Mucosa of descending colon (tissue), 3 donors: Measurements from ENCODE around the gene HIP1. TPM values are rescaled to one million over a fixed set of nuclear protein-coding genes. Genes with fewer than 3 reads are reported as not detected.
"Not testable (repeated sequence)": the region's sequence is repeated elsewhere in the genome, so short reads cannot be mapped to it uniquely, and the experiment has no call there.

Source experiments
- ATAC-seq: fragments of 200-7000 bp; cut with Tn5 transposase; one replicate; pipeline ENCODE4 v1.9.1; 2020; ENCODE audit warnings: mild to moderate bottlenecking, moderate library complexity
- DNase-seq, 3 donors: peaks; one replicate each; pipeline ENCODE4 v3.0.0-alpha.2; 2020
- H3K36me3 ChIP-seq: fragments of 200-600 bp; one replicate; pipeline ENCODE4 v1.8.0; 2021; ENCODE audit warnings: low read depth, mild to moderate bottlenecking
- H3K4me1 ChIP-seq: fragments of 200-600 bp; one replicate; pipeline ENCODE4 v1.8.0; 2021; ENCODE audit warnings: low read depth, mild to moderate bottlenecking
- H3K4me3 ChIP-seq: fragments of 200-600 bp; one replicate; pipeline ENCODE4 v1.8.0; 2021; ENCODE audit warnings: mild to moderate bottlenecking
- H3K9me3 ChIP-seq: fragments of 200-600 bp; one replicate; pipeline ENCODE4 v1.8.0; 2021; ENCODE audit warnings: mild to moderate bottlenecking
- intact Hi-C, 2 donors: fragments of 100-400 bp; cut with DNase I in 1 of 2; cut with micrococcal nuclease in 1 of 2; formaldehyde crosslinking; loops; one replicate each; pipeline versions ENCODE4 v1.11.0 to v1.11.1; 2022; cut with DNase I, micrococcal nuclease
- total RNA-seq, 3 donors: library from RNA; stranded (reverse); fragmentation: NEBNext Ultra II Directional in 2 of 3; extraction: Animal tissue kit (Norgen Biotek cat#: 25700) in 2 of 3; gene quantifications; one replicate each; pipeline versions ENCODE4 v1.2.1 to v1.2.4, GENCODE V29; 2021 to 2023
- TF ChIP-seq, protein P1 (sequence below): fragments of 200-600 bp; IDR thresholded peaks from one replicate; pipeline ENCODE4 v1.8.0; 2022; ENCODE audit warnings: antibody characterized with exemption, mild to moderate bottlenecking
- donor health status: DM: no; HTN: no; CAD: no; lungs with moderate emphysema.
- donor health status: DM: no; HTN: no; CAD: no.
- donor health status: DM: no; HTN: yes; CAD: no.

HIP1 gene
- total RNA-seq, 3 donors from 2014 or later = 5.7 to 14.2 (median 6.7) TPM

DNA sequence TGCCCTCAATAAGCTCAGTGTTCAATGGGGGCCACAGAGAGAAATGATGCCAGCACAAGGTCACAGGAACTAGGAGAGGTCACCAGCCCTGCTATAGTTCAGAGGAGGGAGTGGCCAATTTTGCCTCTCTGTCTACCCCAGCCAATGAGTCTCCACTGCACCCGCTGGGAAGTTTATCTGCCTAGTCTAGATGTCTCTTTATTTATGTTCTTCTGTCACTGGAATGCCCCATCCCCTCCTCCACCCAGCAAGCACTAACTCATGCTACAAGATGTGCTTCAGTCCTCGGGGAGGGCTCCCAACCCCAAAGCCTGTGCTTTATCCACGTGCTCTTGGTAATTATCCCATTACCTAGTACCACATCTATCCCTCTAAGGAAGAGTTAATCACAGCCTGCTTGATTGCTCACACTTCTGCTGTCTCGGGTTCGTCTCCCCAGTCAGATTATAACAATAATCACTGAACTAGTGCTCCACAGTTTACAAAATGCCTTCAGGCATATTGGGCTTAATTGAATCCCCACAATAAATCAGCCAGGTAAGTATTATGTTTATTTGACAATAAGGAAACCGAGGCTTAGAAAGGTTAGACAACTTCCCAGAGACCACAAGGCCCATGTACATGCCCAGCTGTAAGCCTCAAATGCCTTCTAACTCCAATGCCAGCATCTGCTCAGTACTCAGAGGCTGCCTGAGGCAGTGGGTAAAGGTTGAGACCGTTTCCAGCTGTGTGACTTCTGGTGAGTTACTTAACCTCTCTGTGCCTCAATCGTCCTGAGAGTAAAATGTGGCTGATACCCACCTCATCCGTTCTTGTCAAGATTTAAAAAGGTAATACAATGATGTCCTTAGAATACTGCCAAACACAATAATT is 3.9 kb downstream of the HIP1 start:
- DNase-seq (no peak), ATAC-seq (no peak)
- TF ChIP-seq, protein P1, sequence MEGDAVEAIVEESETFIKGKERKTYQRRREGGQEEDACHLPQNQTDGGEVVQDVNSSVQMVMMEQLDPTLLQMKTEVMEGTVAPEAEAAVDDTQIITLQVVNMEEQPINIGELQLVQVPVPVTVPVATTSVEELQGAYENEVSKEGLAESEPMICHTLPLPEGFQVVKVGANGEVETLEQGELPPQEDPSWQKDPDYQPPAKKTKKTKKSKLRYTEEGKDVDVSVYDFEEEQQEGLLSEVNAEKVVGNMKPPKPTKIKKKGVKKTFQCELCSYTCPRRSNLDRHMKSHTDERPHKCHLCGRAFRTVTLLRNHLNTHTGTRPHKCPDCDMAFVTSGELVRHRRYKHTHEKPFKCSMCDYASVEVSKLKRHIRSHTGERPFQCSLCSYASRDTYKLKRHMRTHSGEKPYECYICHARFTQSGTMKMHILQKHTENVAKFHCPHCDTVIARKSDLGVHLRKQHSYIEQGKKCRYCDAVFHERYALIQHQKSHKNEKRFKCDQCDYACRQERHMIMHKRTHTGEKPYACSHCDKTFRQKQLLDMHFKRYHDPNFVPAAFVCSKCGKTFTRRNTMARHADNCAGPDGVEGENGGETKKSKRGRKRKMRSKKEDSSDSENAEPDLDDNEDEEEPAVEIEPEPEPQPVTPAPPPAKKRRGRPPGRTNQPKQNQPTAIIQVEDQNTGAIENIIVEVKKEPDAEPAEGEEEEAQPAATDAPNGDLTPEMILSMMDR = no peak

DNA sequence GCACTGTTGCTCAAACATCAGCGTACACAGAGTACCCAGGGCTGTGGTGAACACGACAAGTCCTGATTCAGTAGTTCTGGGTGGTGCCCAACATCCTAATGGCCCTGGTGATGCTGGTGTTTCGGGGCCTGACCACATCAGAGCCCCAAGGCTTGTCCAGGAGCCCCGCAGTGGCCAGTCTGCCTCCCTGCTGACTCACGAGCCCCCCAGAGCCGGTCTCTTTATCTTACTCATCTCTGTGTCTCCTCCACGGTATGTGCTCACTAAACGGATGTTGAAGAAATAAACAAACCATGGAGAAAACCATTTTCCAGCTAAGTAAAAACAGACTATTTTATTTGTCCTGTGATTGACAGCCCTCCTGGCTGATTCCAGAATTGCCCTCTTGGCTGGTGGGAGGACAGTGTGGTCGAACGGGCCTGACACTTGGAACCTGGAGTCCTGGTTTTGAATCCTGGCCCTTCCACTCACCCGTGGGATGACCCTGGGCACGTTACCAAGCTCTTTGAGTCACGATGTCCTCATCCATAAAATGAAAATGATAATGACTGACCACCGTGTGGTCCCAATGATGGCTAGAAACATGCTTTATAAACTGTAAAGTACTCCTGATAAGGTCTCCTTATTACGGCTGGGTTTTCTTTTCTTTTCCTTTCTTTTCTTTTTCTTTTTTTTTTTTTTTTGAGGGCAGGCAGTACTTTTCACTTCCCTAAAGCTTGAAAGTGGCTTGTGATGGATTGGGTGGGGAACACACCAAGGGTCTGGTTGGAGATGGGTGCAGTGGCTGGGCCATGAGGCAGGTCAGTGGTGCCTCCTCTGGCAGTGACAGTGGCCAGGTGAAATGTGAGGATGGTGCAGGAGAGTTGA is 5.7 kb downstream of the HIP1 start:
- intact Hi-C loops = no loop called here
- Histone ChIP-seq H3K9me3 (no peaks in the 10 kb centered on the region), H3K4me3 (no peak overlapping the region), H3K36me3 (no peaks in the 10 kb centered on the region), H3K4me1 (peaks cover 13% of the 10 kb centered on the region)
- ATAC-seq (no peak), DNase-seq (peak in 1 of 3 donors; percentile 50)
- TF ChIP-seq, protein P1 = no peak

More for the DNA sequence above, 3.9 kb downstream of the HIP1 start:
- Histone ChIP-seq H3K9me3 (no peaks in the 10 kb centered on the region), H3K36me3 (no peaks in the 10 kb centered on the region), H3K4me1 (peaks cover 8% of the 10 kb centered on the region), H3K4me3 (no peak overlapping the region)
- intact Hi-C loops = no loop called here

DNA sequence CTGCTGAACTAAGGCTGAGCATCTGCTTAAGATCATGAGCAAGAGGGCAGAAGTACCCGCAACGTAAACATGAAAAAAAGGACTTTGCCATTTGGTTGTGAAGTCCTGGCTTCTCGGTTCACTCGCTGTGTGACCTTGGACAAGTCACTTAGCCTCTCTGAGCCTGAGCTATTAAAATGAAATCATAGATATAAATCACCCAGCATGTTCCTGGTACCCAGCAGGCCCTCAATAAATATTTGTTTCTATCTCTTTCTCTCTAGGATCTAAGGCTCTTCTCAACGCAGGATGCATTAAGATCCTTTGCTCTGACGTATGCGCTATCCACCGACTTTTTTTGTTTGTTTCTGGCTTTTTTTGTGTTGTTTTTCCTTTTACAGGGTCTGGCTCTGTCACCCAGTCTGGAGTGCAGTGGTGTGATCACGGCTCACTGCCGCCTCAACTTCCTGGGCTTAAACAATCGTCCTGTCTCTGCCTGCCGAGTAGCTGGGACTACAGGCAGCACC is 6.7 kb downstream of the HIP1 start:
- no peak for ATAC-seq
- intact Hi-C loops = no loop called here
- TF ChIP-seq, protein P1 = no peak
- Histone ChIP-seq H3K9me3 (no peaks in the 10 kb centered on the region), H3K4me3 (no peak overlapping the region), H3K36me3 (no peaks in the 10 kb centered on the region), H3K4me1 (peaks cover 14% of the 10 kb centered on the region)
- no peak for DNase-seq

DNA sequence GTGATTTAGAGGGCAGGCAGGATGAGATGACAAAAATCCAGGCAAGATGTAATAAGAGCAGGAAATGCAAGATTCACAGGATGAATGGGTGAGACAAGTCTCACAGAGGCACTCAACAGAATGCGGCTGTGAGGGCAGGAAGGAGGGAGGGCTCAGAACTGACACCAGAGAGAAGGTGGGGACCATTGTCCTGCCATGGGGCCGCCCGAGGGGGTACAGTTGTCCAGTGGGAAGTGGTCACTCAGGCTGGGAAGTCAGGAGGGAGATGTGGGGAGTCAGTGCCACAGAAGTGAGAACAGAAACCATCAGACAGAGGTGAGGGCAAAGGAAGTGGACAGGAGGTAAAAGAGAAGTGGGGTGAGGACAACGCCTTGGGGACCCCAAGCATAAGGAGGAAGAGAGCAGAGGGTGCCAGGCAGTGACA is 8.9 kb downstream of the HIP1 start:
- TF ChIP-seq, protein P1 = no peak
- intact Hi-C loops = no loop called here
- DNase-seq (peak in 1 of 3 donors; percentile 46), ATAC-seq (no peak)
- Histone ChIP-seq H3K9me3 (no peaks in the 10 kb centered on the region), H3K4me3 (no peak overlapping the region), H3K4me1 (peaks cover 14% of the 10 kb centered on the region), H3K36me3 (no peaks in the 10 kb centered on the region)

DNA sequence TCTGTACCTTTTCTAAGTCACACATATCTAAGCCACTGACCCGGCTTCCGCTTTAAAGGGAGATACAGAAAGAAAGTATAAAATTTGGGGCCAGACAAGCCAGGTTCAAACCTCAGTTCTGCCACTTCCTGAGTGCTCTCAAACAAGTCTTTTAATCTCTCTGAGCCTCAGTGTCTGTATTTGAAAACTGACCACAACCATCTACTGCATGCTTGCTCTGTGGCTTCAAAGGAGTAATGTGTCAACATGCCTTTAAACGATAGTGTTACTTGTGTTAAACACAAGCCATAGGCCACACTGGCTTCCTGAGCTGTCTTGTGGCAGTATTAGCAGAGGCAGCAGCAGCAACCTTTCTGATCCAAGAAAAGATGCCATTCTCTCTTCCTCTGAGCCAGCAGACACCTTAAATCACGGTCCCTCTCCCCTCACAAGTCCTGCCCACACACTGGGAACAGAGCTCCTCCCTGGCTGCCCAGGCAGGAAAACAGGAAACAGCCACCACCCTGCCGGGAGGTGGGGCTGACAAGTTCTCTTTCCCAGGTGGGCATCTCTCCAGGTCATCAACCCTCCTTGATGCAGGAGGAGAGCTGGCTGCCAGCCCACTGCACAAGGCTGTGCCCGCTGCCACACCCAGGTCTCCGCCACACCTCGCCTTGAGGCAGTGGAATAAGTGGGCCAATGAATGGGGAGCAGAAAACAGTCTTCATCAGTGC is 10.7 kb downstream of the HIP1 start:
- Histone ChIP-seq H3K36me3 (no peaks in the 10 kb centered on the region), H3K9me3 (no peaks in the 10 kb centered on the region), H3K4me1 (peaks cover 14% of the 10 kb centered on the region), H3K4me3 (no peak overlapping the region)
- DNase-seq = peak; percentile 90 to 96 (median 92)
- intact Hi-C loops = no loop called here
- TF ChIP-seq, protein P1 = no peak
- peak; percentile 96 for ATAC-seq

DNA sequence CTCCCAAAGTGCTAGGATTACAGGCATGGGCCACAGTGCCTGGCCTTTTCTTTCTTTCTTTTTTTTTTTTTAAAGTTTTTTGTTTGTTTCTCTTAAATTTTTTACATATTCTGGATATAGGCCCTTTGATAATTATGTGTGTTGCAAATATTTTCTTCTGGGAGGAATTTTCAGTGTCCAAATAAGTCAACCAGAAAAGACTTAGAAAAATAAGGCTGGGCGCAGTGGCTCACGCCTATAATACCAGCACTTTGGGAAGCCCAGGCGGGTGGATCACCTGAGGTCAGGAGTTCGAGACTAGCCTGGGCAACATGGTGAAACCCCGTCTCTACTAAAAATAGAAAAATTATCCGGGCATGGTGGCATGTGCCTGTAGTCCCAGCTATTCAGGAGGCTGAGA is 11.4 kb downstream of the HIP1 start:
- H3K4me1 ChIP-seq = peaks cover 14% of the 10 kb centered on the region
- ATAC-seq, intact Hi-C loops: not testable (repeated sequence)

More for the DNA sequence above, 11.4 kb downstream of the HIP1 start:
- DNase-seq = peak in 1 of 3 donors; percentile 9
- not testable (repeated sequence) for H3K4me3 ChIP-seq, H3K9me3 ChIP-seq, H3K36me3 ChIP-seq
